HG02840 (cell line): ENCODE data around the gene AIP.
A peak's percentile ranks its signal among the peaks of the same experiment; 100 is the strongest.
"Not testable (repeated sequence)": the region's sequence is repeated elsewhere in the genome, so short reads cannot be mapped to it uniquely, and the experiment has no call there.

ENCODE experiments used
- ATAC-seq: cut with Tn5 transposase; IDR thresholded peaks from one replicate; pipeline ENCODE4 v1.9.1; 2021; ENCODE audit warnings: mild to moderate bottlenecking, moderate library complexity, moderate number of reproducible peaks; ENCODE audit not compliant: unreplicated experiment, low FRiP score

Gene AIP

DNA sequence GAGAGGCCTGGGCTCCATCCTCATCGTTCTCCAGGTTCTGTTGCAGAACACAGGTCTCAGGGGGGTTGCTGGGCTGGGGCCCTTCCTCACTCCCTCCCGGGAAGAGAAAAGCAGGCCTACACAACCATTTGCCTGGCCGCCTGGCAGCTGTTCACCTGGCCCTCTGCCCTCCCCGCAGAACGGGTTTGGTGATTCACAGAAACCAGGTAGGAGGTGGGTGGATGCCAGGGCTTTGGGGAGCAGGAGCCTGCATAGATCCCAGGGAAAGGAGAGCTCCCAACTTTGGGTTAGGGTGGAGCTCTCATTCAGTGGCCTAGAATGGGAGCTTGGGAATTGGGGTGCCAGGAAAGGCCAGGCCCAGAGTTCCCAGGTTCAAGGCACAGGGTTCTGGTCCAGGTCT is 14.8 kb upstream of the AIP start:
- no peak for ATAC-seq

DNA sequence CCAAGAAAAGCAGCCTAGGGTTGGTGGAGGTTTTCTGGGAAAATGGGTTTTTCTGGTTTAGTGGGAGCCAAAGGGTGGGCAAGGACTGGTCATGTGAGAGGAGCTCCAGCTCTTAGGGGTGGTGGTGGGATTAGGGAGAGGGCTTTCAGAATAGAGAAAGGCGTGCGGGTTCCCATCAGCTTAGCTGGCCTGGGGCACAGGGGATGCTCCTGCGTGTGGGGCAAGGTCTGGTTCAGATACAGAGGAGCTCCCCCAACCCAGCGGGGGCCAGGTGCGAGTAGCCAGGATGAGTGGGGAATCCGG is 14.4 kb upstream of the AIP start:
- ATAC-seq: no peak

DNA sequence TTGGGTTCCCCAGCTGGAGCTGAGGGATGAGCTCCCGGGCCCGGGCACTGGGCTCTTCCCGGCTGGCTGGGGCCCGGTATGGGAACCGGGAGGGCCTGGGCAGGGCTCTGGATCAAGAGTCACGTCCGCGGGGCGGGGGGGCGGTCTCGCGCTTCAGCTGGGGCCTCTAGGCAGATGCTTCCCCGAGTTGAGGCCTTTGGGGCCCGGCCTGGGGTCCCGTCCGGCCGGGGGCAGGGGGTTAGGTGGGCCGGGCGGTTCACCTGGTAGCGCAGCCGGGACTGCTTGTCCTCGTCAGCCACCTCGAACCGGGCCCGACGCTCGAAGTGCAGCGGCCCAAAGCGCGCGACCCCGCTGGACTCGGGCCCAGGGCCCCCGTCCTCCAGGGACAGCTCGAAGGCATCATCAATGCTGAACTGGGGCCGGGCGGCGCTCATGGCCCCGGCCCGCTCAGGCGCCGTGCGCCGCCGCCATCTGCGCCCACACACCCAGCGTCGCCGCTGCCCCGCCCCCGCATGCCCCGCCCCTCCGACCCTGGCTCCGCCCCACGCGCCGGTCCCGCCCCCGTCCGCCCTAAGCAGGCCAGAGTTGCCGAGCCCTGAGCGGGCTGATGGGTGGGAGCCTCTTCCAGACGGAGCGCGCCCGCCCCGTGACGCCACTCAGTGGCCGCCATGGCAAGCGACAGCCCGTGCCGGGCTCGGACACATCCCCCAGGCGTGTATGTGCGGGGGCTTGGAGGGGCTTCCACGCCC is 13.9 kb upstream of the AIP start, which contains the start of gene TMEM134:
Gene TMEM134 (minus strand): TSS at position 493 of the 749 bp plus-strand sequence. CDS start 59 bp downstream, at position 434.
- peak; percentile 68 for ATAC-seq

DNA sequence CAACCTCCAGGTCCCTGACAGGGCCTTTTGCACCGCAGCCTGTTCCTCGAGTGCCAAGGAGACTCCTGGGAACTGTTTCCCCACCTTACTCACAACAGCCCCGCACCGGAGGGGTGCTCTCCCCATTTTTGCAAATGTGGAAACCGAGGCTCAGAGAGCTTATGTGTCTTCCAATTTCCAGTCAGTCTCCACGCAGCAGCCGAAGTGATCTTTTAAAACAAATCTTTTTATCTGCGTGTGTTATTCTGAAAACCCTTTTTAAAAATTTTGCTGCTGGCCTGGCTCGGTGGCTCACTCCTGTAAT is 13.4 kb upstream of the AIP start:
- ATAC-seq: peak; percentile 5

DNA sequence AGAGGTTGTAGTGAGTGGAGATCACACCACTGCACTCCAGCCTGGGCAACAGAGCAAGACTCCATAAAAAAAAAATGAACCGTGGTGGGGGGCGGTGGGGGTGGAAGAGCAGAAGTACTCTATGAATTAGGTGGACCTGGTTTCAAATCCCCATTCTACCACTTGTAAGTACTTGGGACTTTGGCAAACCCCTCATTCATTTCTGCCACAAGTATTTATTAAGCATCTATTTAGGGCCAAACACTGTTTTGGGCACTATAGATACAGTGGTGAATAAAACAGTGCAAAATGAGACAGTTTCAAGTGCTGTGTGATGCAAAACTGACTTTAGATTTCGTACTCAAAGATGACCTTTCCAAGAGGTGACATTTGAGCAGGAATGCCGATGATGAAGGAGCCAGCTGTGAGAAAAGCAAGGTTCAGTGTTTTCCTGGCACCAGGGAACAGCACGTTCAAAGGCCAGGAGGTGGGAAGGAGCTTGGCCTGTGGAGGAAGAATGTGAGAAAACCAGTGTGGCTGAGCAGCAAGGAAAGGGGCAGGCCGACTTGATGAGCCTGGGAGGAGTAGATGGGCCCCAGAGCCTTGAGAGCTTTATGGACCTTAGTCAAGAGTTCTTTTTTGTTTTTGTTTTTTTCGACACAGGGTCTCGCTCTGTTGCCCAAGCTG is 12.4 kb upstream of the AIP start:
- no peak for ATAC-seq

DNA sequence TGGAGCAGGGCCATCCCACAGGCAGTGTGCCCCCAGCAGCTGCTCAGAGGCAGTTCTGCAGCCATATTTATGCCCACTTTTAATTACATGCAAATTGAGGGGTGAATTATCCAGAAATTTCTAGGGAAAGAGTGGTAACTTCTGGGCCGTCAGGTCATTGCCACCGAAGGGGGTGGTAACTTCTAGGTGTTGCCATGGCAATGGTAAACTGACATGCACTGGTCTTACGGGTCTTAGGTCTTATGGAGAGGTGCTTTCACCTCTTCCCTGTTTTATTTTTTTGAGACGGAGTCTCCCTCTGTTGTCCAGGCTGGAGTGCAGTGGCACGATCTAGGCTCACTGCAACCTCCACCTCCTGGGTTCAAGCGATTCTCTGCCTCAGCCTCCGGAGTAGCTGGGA is 9.9 kb upstream of the AIP start:
- ATAC-seq: no peak

DNA sequence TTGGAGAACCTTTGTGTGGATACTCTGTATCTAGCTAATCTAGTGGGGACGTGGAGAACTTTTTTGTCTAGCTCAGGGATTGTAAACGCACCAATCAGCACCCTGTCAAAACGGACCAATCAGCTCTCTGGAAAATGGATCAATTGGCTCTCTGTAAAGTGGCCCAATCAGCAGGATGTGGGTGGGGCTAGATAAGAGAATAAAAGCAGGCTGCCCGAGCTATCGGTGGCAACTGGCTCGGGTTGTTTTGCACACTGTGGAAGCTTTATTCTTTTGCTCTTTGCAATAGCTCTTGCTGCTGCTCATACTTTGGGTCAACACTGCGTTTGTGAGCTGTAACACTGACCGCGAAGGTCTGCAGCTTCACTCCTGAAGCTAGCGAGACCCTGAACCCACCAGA is 6.1 kb upstream of the AIP start:
- ATAC-seq: not testable (repeated sequence)

DNA sequence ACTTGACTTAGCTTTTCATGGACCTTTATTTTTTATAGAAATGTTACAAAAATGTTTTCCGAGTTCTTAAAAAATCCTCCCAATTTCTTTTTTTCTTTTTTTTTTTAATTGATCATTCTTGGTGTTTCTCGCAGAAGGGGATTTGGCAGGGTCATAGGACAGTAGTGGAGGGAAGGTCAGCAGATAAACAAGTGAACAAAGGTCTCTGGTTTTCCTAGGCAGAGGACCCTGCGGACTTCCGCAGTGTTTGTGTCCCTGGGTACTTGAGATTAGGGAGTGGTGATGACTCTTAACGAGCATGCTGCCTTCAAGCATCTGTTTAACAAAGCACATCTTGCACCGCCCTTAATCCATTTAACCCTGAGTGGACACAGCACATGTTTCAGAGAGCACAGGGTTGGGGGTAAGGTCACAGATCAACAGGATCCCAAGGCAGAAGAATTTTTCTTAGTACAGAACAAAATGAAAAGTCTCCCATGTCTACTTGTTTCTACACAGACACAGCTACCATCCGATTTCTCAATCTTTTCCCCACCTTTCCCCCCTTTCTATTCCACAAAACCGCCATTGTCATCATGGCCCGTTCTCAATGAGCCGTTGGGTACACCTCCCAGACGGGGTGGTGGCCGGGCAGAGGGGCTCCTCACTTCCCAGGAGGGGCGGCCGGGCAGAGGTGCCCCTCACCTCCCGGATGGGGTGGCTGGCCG is 5.3 kb upstream of the AIP start:
- not testable (repeated sequence) for ATAC-seq

DNA sequence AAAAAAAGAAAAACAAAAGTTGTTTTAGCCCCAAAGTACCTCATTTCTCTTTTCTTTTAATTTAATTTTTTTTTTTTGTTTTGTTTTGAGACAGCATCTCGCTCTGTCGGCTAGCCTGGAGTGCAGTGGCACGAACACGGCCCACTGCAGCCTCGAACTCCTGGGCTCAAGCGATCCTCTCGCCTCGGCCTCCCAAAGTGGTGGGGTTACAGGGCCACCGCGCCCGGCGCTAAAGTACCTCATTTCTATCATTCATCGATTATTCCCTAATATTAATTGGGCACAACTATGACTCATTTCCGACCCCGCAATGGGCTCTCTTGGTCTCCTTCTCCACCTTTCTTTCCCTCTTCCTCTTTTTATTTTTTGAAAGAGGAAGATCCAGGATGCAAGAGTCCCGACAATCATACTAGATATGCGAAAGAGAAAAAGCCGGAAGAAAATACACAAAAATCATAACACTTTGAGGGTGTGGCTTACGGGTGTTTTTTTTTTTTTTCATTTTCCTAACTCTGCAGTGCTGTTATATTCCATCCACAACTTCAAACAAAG is 475 bp upstream of the AIP start:
- peak; percentile 1 for ATAC-seq

DNA sequence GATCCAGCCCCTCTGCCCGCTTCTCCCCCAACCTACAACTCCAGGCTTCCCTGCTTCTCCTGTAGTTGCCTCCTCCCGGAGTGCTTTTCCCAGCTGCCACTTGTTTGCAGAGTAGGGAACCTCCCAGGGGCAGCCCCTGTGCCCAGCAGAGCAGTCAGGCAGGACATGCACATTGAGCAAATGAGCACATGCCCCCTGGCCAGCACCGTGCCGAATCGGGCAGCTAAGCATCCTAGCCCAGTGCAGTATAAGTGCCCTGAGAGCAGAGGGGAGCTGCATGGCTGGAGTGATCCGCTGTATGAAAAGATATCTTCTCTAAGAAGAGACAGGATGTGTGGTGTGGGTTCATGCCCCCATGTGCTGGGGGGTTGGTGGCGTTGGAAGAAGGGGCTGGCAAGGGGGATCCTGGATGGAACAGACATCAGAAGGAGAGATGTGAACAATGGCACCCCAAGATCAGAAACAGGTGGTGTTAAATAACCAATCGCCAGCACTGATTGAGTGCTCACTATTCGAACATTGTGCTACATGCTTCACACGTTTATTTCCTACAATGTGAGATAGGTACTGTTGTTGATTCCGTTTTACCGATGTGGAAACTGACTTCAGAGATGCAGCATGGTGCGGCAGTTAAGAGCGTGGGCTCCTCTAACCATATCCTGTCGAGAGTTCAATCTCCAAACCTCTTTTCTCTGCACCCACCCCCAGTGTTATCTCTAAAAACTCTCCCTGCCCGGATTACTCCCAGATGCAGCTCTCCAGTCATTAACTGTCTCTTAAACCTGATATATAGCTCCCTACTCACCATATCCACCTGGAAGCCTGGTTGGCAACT is 1.2 kb downstream of the AIP start:
- no peak for ATAC-seq

DNA sequence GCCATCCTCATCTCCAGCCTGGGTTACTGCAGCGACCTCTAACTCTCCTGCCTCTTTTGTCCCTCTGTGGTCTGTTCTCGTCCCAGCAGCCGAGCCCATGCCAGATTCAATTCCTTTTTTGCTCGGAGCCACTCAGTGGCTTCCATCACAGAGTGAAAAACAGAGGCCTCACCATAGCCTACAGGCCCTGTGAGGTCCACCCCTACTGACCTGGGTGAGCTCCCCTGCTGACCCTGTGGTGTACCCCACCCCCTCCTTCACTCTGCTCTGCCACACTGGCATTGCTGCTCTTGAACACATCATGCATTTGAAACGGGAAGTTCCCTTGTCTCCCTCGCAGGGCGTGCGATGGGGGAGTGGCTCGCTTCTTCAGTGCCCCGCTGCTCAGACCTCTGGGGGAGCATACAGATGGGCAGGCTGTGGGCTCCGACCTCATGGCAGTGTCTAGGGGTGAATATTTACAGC is 2.1 kb downstream of the AIP start:
- no peak for ATAC-seq

DNA sequence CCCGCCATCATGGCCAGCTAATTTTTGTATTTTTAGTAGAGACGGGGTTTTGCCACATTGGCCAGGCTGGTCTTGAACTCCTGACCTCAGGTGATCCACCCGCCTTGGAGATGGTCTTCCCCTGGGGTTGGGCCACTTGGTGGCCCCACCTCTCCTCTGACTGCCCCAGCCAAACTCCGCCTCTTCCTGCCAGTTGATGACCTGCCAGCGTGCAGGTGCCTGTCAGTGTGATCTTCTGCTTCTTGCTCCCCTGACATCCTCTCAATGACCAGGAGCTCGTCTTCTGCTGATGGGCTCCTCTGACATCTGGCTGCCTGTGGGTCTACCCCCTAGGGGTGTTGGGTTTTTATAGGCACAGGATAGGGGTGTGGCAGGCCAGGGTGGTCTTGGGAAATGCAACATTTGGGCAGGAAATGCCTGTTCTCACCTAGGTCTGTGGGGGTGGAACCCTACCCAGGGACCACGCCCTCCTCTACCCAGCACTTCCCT is 3.1 kb downstream of the AIP start:
- ATAC-seq: not testable (repeated sequence)

DNA sequence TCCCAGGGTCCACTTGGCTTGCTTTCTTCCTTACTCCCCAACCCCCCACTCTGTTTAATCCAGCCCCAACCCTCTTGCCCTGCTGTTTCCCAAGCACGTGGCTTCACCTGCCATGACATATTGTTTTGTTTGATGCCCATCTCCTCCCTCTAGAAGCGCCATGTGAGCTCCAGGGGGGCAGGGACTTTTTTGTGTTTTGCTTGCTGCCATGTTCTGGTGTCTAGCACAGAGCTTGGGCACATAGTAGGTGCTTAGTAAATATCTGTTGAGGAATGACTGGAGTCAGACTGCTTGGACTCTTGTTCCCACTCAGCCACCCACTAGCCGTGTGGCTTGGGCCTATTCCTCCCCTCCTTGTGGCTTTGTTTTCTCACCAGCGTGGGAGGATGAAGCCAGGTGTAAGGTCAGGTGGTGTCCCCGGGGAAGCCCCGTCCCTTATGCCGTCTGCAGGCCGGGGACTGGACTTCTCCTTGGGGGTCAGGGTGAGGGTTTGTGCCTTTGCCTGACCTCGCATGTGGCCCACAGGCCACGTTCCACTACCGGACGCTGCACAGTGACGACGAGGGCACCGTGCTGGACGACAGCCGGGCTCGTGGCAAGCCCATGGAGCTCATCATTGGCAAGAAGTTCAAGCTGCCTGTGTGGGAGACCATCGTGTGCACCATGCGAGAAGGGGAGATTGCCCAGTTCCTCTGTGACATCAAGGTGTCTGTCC is 3.8 kb downstream of the AIP start:
- ATAC-seq: no peak

DNA sequence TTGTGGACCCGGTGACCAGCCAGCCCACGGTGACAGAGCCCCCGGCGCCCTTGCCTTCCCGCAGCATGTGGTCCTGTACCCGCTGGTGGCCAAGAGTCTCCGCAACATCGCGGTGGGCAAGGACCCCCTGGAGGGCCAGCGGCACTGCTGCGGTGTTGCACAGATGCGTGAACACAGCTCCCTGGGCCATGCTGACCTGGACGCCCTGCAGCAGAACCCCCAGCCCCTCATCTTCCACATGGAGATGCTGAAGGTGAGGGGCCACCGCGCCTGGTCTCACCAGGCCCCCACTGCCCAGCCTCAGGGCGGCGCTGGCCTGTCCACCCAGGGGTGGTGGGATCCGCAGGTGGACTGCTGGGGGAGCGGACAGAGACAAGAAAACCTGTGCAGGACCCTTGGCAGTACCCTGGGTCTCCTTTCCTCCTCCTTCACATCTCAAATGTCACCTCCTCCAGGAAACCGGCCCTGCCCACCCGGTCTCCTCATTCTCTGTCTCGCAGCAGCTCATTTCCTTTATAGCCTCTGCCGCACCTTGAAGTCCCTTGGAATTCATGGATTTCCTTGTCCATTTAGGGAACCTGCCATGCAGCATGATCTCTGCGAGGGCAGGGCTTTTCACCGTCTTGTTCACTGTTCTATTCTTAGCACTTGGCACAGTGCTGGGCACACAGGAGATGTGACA is 6.5 kb downstream of the AIP start:
- ATAC-seq: no peak

DNA sequence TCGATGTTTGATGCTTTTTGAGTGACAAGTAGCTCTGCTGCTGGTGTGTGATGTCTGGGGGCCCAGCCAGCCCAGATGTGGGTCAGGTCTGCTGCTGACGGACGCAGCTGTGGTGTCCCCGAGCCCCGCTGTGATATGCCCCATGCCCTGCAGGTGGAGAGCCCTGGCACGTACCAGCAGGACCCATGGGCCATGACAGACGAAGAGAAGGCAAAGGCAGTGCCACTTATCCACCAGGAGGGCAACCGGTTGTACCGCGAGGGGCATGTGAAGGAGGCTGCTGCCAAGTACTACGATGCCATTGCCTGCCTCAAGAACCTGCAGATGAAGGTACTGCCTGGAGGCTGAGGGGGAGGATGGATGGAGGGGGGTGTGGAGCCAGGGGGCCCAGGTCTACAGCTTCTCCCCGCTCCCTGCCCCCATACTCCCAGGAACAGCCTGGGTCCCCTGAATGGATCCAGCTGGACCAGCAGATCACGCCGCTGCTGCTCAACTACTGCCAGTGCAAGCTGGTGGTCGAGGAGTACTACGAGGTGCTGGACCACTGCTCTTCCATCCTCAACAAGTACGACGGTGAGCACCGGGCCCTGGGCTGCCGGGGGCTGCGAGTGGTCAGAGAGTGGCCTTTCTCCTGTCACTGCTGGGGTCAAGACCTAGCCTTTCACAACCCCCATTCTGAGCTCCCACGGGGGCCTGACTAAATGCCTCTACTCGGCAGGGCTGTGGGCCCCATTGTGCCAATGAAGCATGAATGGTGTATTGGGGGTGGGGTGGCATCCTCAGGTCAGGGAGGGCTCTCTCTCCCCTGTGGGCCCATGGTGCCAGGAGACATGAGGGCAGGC is 7.3 kb downstream of the AIP start:
- ATAC-seq: no peak

DNA sequence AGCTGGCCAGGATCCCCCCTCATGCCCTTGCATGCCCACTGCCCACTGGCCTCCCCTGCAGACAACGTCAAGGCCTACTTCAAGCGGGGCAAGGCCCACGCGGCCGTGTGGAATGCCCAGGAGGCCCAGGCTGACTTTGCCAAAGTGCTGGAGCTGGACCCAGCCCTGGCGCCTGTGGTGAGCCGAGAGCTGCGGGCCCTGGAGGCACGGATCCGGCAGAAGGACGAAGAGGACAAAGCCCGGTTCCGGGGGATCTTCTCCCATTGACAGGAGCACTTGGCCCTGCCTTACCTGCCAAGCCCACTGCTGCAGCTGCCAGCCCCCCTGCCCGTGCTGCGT is 7.9 kb downstream of the AIP start:
- ATAC-seq: no peak

DNA sequence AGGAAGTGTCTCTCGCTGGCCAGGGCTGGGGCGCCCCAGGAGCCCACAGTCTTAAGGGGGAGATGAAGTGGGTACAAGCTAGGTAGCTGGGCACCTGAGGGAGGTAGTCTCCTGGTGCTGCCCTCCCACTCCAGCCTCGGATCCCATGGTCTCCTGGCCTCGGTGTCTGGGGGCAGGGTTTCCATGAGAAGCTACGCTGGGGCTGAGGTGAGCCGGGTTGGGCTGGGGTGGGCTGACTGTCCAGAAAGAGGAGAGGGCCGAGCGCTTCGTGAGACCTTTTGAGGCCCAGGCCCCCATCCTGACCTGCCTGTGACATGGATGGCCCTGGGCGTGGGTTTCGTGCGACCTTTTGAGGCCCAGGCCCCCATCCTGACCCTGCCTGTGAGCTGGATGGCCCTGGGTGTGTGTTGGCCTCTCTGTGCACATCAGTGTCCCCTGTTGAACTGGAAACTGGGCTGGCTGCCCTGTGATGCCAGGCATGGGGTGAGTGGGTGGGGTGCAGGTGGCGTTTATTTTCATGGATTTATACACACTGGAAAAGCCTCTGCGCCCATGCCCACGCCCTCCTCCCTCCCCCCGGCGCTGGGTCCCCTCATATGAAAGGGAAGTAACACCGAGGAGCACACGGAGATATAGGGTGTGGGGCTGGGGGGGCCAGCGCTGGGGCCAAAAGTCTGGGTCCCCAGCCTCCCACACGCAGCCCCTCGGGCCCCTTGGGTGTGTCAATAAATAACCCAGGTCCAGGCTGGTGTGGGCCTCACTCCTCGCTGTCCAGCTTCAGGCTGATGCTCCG is 8.6 kb downstream of the AIP start:
- no peak for ATAC-seq
